ENCODE data around the gene ZFC3H1.
"Not testable (repeated sequence)": the region's sequence is repeated elsewhere in the genome, so short reads cannot be mapped to it uniquely, and the experiment has no call there.

The ZFC3H1 gene

GRCh38 chr12:71578694-71579258, 84.9 kb downstream of the ZFC3H1 start:
- H3K9me3 ChIP-seq (ENCODE audit: control insufficient read depth, low read length) = no peaks in the 10 kb centered on the region
- WGBS = 67% methylated on average over 4 of the region's 5 CpGs
- no peak overlapping the region for H3K23ac ChIP-seq (ENCODE audit: low read length in 2 of 2)
- H3K4me1 ChIP-seq (ENCODE audit: control insufficient read depth, insufficient read depth, low read depth, low read length) = no peaks in the 10 kb centered on the region
- H2BK15ac ChIP-seq (ENCODE audit: low read depth, poor library complexity, severe bottlenecking) = no peak overlapping the region
- H2AFZ ChIP-seq (ENCODE audit: low read depth, low read length) = no peak overlapping the region
- H3K4me2 ChIP-seq (ENCODE audit: low read length, poor library complexity, severe bottlenecking) = no peak overlapping the region
- no peak overlapping the region for H2BK5ac ChIP-seq (ENCODE audit: low read depth, low read length, poor library complexity, severe bottlenecking)
- no peak overlapping the region for H3K27ac ChIP-seq (ENCODE audit: low read length, poor library complexity, severe bottlenecking)
- H2BK12ac ChIP-seq (ENCODE audit: low read length in 2 of 2) = no peak overlapping the region
- H3K4ac ChIP-seq (ENCODE audit: low read depth in 1 of 2, low read length in 2 of 2) = no peak overlapping the region
- H3K14ac ChIP-seq (ENCODE audit: low read length in 2 of 2) = no peak overlapping the region
- H3K79me1 ChIP-seq (replicated peaks; ENCODE audit: low read length, poor library complexity, severe bottlenecking) = no peaks in the 10 kb centered on the region
- H2AK5ac ChIP-seq (ENCODE audit: low read length, severe bottlenecking) = no peak overlapping the region
- no peak overlapping the region for H3K18ac ChIP-seq (ENCODE audit: low read depth in 1 of 2, low read length in 2 of 2)
- no peaks in the 10 kb centered on the region for H3K27me3 ChIP-seq (ENCODE audit: control insufficient read depth in 1 of 2, insufficient read depth in 1 of 2, low read length in 2 of 2)
- H3K9ac ChIP-seq (ENCODE audit: low read length) = no peak overlapping the region
- no peak overlapping the region for H2BK120ac ChIP-seq (ENCODE audit: low read depth, low read length)
- no peaks in the 10 kb centered on the region for H3K36me3 ChIP-seq (ENCODE audit: control insufficient read depth in 1 of 2, insufficient read depth in 2 of 2, low read depth in 1 of 2, low read length in 2 of 2)
- H4K91ac ChIP-seq (ENCODE audit: low read length) = no peak overlapping the region
- no peak overlapping the region for H3K4me3 ChIP-seq (ENCODE audit: insufficient read depth in 1 of 2, low read depth in 1 of 2, low read length in 2 of 2)
- H4K8ac ChIP-seq (ENCODE audit: low read length) = no peak overlapping the region
- DNase-seq = no peak

GRCh38 chr12:71576496-71576895, 87.2 kb downstream of the ZFC3H1 start:
- Histone ChIP-seq H3K9ac (ENCODE audit: low read length) (no peak overlapping the region), H3K9me3 (ENCODE audit: control insufficient read depth, low read length) (no peaks in the 10 kb centered on the region), H4K91ac (ENCODE audit: low read length) (no peak overlapping the region), H3K23ac (ENCODE audit: low read length in 2 of 2) (no peak overlapping the region), H2AK5ac (ENCODE audit: low read length, severe bottlenecking) (no peak overlapping the region), H3K18ac (ENCODE audit: low read depth in 1 of 2, low read length in 2 of 2) (no peak overlapping the region), H2BK15ac (ENCODE audit: low read depth, poor library complexity, severe bottlenecking) (no peak overlapping the region), H3K4me2 (ENCODE audit: low read length, poor library complexity, severe bottlenecking) (no peak overlapping the region), H3K4me3 (ENCODE audit: insufficient read depth in 1 of 2, low read depth in 1 of 2, low read length in 2 of 2) (no peak overlapping the region), H3K14ac (ENCODE audit: low read length in 2 of 2) (no peak overlapping the region), H3K36me3 (ENCODE audit: control insufficient read depth in 1 of 2, insufficient read depth in 2 of 2, low read depth in 1 of 2, low read length in 2 of 2) (no peaks in the 10 kb centered on the region), H3K79me1 (replicated peaks; ENCODE audit: low read length, poor library complexity, severe bottlenecking) (no peaks in the 10 kb centered on the region), H3K4me1 (ENCODE audit: control insufficient read depth, insufficient read depth, low read depth, low read length) (no peaks in the 10 kb centered on the region), H3K4ac (ENCODE audit: low read depth in 1 of 2, low read length in 2 of 2) (no peak overlapping the region), H2BK5ac (ENCODE audit: low read depth, low read length, poor library complexity, severe bottlenecking) (no peak overlapping the region), H2AFZ (ENCODE audit: low read depth, low read length) (no peak overlapping the region), H4K8ac (ENCODE audit: low read length) (no peak overlapping the region), H3K27ac (ENCODE audit: low read length, poor library complexity, severe bottlenecking) (no peak overlapping the region), H2BK12ac (ENCODE audit: low read length in 2 of 2) (no peak overlapping the region), H3K27me3 (ENCODE audit: control insufficient read depth in 1 of 2, insufficient read depth in 1 of 2, low read length in 2 of 2) (no peaks in the 10 kb centered on the region), H2BK120ac (ENCODE audit: low read depth, low read length) (no peak overlapping the region)
- DNase-seq = no peak
- 72% methylated on average over 3 of the region's 3 CpGs for WGBS

GRCh38 chr12:71569885-71570284, 93.8 kb downstream of the ZFC3H1 start:
- H3K4ac ChIP-seq (ENCODE audit: low read depth in 1 of 2, low read length in 2 of 2); H3K27me3 ChIP-seq (ENCODE audit: control insufficient read depth in 1 of 2, insufficient read depth in 1 of 2, low read length in 2 of 2); DNase-seq; H2BK12ac ChIP-seq (ENCODE audit: low read length in 2 of 2); H2BK5ac ChIP-seq (ENCODE audit: low read depth, low read length, poor library complexity, severe bottlenecking); H2BK15ac ChIP-seq (ENCODE audit: low read depth, poor library complexity, severe bottlenecking); H3K79me1 ChIP-seq (replicated peaks; ENCODE audit: low read length, poor library complexity, severe bottlenecking); H3K27ac ChIP-seq (ENCODE audit: low read length, poor library complexity, severe bottlenecking); H3K4me3 ChIP-seq (ENCODE audit: insufficient read depth in 1 of 2, low read depth in 1 of 2, low read length in 2 of 2); H3K18ac ChIP-seq (ENCODE audit: low read depth in 1 of 2, low read length in 2 of 2); H4K8ac ChIP-seq (ENCODE audit: low read length); H3K4me1 ChIP-seq (ENCODE audit: control insufficient read depth, insufficient read depth, low read depth, low read length); H4K91ac ChIP-seq (ENCODE audit: low read length); H3K36me3 ChIP-seq (ENCODE audit: control insufficient read depth in 1 of 2, insufficient read depth in 2 of 2, low read depth in 1 of 2, low read length in 2 of 2); H3K14ac ChIP-seq (ENCODE audit: low read length in 2 of 2); H3K23ac ChIP-seq (ENCODE audit: low read length in 2 of 2); H3K9ac ChIP-seq (ENCODE audit: low read length); H3K9me3 ChIP-seq (ENCODE audit: control insufficient read depth, low read length); H3K4me2 ChIP-seq (ENCODE audit: low read length, poor library complexity, severe bottlenecking); H2AFZ ChIP-seq (ENCODE audit: low read depth, low read length); H2BK120ac ChIP-seq (ENCODE audit: low read depth, low read length); H2AK5ac ChIP-seq (ENCODE audit: low read length, severe bottlenecking): not testable (repeated sequence)
- WGBS = 95% methylated on average over 4 of the region's 6 CpGs

GRCh38 chr12:71567537-71567936, 96.1 kb downstream of the ZFC3H1 start:
- Histone ChIP-seq H2BK15ac (ENCODE audit: low read depth, poor library complexity, severe bottlenecking) (no peak overlapping the region), H3K36me3 (ENCODE audit: control insufficient read depth in 1 of 2, insufficient read depth in 2 of 2, low read depth in 1 of 2, low read length in 2 of 2) (no peaks in the 10 kb centered on the region), H4K8ac (ENCODE audit: low read length) (no peak overlapping the region), H2BK5ac (ENCODE audit: low read depth, low read length, poor library complexity, severe bottlenecking) (no peak overlapping the region), H3K4me3 (ENCODE audit: insufficient read depth in 1 of 2, low read depth in 1 of 2, low read length in 2 of 2) (no peak overlapping the region), H2AK5ac (ENCODE audit: low read length, severe bottlenecking) (no peak overlapping the region), H3K4me2 (ENCODE audit: low read length, poor library complexity, severe bottlenecking) (no peak overlapping the region), H3K4me1 (ENCODE audit: control insufficient read depth, insufficient read depth, low read depth, low read length) (no peaks in the 10 kb centered on the region), H2BK12ac (ENCODE audit: low read length in 2 of 2) (no peak overlapping the region), H2BK120ac (ENCODE audit: low read depth, low read length) (no peak overlapping the region), H3K27me3 (ENCODE audit: control insufficient read depth in 1 of 2, insufficient read depth in 1 of 2, low read length in 2 of 2) (no peaks in the 10 kb centered on the region), H4K91ac (ENCODE audit: low read length) (no peak overlapping the region), H3K9me3 (ENCODE audit: control insufficient read depth, low read length) (no peaks in the 10 kb centered on the region), H3K4ac (ENCODE audit: low read depth in 1 of 2, low read length in 2 of 2) (no peak overlapping the region), H3K27ac (ENCODE audit: low read length, poor library complexity, severe bottlenecking) (no peak overlapping the region), H3K9ac (ENCODE audit: low read length) (no peak overlapping the region), H3K14ac (ENCODE audit: low read length in 2 of 2) (no peak overlapping the region), H3K18ac (ENCODE audit: low read depth in 1 of 2, low read length in 2 of 2) (no peak overlapping the region), H3K79me1 (replicated peaks; ENCODE audit: low read length, poor library complexity, severe bottlenecking) (no peaks in the 10 kb centered on the region), H2AFZ (ENCODE audit: low read depth, low read length) (no peak overlapping the region), H3K23ac (ENCODE audit: low read length in 2 of 2) (no peak overlapping the region)
- DNase-seq = no peak
- 67% methylated on average over 2 of the region's 3 CpGs for WGBS

Data from mesenchymal stem cell (in vitro differentiated cells and primary cell).